Gastrocnemius medialis (tissue), 4 donors: ENCODE results near the gene PEMT. TPM values are rescaled to one million over a fixed set of nuclear protein-coding genes. Genes with fewer than 3 reads are reported as not detected.

Experiments used
- ATAC-seq, 2 donors: fragments of 150-250 bp; one replicate each; pipeline ENCODE4 v1.9.1; 2016
- DNase-seq, 2 donors: peaks; one replicate each; pipeline ENCODE4 v3.0.0-alpha.2; 2019
- H3K27ac ChIP-seq, 4 donors: fragments of 200-600 bp; sonication (generic); 1 replicate in 1 of 4; 2 replicates in 3 of 4; pipeline ENCODE4 v1.5.1; 2016 to 2018; ENCODE audit warnings: mild to moderate bottlenecking in 2 of 4, moderate library complexity in 1 of 4
- H3K27me3 ChIP-seq, 3 donors: fragments of 200-600 bp; sonication (generic) in 2 of 3; 1 replicate in 1 of 3; 2 replicates in 2 of 3; pipeline versions ENCODE4 v1.5.1 to v1.6.0; 2016 to 2019; ENCODE audit warnings: mild to moderate bottlenecking in 1 of 3, moderate library complexity in 1 of 3
- H3K36me3 ChIP-seq, 2 donors: fragments of 200-600 bp; sonication (generic) in 1 of 2; one replicate each; pipeline ENCODE4 v1.5.1; 2017 to 2018
- H3K4me1 ChIP-seq, 2 donors: fragments of 200-600 bp; sonication (generic) in 1 of 2; one replicate each; pipeline ENCODE4 v1.5.1; 2016 to 2017; ENCODE audit warnings: mild to moderate bottlenecking in 2 of 2
- H3K4me3 ChIP-seq, 4 donors: fragments of 200-600 bp; sonication (generic) in 3 of 4; 1 replicate in 1 of 4; 2 replicates in 3 of 4; pipeline ENCODE4 v1.5.1; 2016 to 2019; ENCODE audit warnings: mild to moderate bottlenecking in 2 of 4
- H3K9me3 ChIP-seq, 3 donors: fragments of 200-600 bp; sonication (generic) in 2 of 3; 1 replicate in 1 of 3; 2 replicates in 2 of 3; pipeline ENCODE4 v1.5.1; 2016 to 2019
- POLR2A ChIP-seq, 2 donors: fragments of 450-650 bp; IDR thresholded peaks; one replicate each; pipeline ENCODE4 v1.6.1; 2017; ENCODE audit warnings: antibody characterized with exemption in 2 of 2, mild to moderate bottlenecking in 2 of 2, moderate library complexity in 2 of 2
- in situ Hi-C, 4 donors: fragments of 200-750 bp; cut with MboI; loops; one replicate each; pipeline versions ENCODE4 v1.15.0 to v1.8.0; 2017; ENCODE audit warnings: low sequenced_read_pairs in 4 of 4
- intact Hi-C: fragments of 100-400 bp; cut with DNase I; formaldehyde crosslinking; loops from one replicate; pipeline ENCODE4 v1.15.1; 2023; ENCODE audit warnings: low total_unique reads
- total RNA-seq, 4 donors: library from RNA; depleted of rRNA; stranded (reverse); fragments of >200 nt; gene quantifications; one replicate each; pipeline versions ENCODE4 v1.1.0 to v1.2.3, GENCODE V29; 2016
- TF ChIP-seq, protein P1 (sequence below), 5 experiments: fragments of 450-650 bp in 3 of 5; fragments of 200-600 bp in 2 of 5; sonication (generic) in 2 of 5; IDR thresholded peaks in 4 of 5; conservative IDR thresholded peaks in 1 of 5; 1 replicate in 4 of 5; 2 replicates in 1 of 5; pipeline ENCODE4 v1.5.1; 2016 to 2019; ENCODE audit warnings: antibody characterized with exemption in 5 of 5, mild to moderate bottlenecking in 3 of 5, moderate library complexity in 3 of 5

Gene PEMT
- total RNA-seq, 4 donors from 2014 or later: 32.8 to 48.2 (median 34.2) TPM

- DNase-seq: peak in 1 of 2 donors; percentile 77
- peaks cover 11 to 14% of the 10 kb centered on the region in 2 donors for H3K4me1 ChIP-seq
- TF ChIP-seq, protein P1, sequence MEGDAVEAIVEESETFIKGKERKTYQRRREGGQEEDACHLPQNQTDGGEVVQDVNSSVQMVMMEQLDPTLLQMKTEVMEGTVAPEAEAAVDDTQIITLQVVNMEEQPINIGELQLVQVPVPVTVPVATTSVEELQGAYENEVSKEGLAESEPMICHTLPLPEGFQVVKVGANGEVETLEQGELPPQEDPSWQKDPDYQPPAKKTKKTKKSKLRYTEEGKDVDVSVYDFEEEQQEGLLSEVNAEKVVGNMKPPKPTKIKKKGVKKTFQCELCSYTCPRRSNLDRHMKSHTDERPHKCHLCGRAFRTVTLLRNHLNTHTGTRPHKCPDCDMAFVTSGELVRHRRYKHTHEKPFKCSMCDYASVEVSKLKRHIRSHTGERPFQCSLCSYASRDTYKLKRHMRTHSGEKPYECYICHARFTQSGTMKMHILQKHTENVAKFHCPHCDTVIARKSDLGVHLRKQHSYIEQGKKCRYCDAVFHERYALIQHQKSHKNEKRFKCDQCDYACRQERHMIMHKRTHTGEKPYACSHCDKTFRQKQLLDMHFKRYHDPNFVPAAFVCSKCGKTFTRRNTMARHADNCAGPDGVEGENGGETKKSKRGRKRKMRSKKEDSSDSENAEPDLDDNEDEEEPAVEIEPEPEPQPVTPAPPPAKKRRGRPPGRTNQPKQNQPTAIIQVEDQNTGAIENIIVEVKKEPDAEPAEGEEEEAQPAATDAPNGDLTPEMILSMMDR (IDR thresholded peaks at IDR 0.05 in 4 of 5, conservative IDR thresholded peaks at IDR 0.05 in 1 of 5): no peak
- TF ChIP-seq POLR2A (IDR thresholded peaks at IDR 0.05): no peak
- no peak overlapping the region for H3K4me3 ChIP-seq
- in situ Hi-C loops (loop anchor here in 1 of 4 donors (10.0 kb wide), 1 partner anchor 152 kb away; no protein-coding TSS in a partner anchor), intact Hi-C loops (no loop called here)
- no peaks in the 10 kb centered on the region for H3K36me3 ChIP-seq
- no peaks in the 10 kb centered on the region for H3K27me3 ChIP-seq
- H3K9me3 ChIP-seq: no peaks in the 10 kb centered on the region
- ATAC-seq: peak; percentile 26 to 65
- peak overlapping the region; percentile 27 to 64 (median 54) for H3K27ac ChIP-seq
These were observed 84.5 kb downstream of the PEMT start for GRCh38 chr17:17506893-17507464.

- no peak for DNase-seq
- in situ Hi-C loops: loop anchor here in 1 of 4 donors (10.0 kb wide), 1 partner anchor 151 kb away; no protein-coding TSS in a partner anchor
- no peak for TF ChIP-seq POLR2A (IDR thresholded peaks at IDR 0.05)
- TF ChIP-seq, protein P1 (IDR thresholded peaks at IDR 0.05 in 4 of 5, conservative IDR thresholded peaks at IDR 0.05 in 1 of 5): no peak
- Histone ChIP-seq H3K4me3 (no peak overlapping the region), H3K27me3 (no peaks in the 10 kb centered on the region), H3K27ac (peak overlapping the region; percentile 27 to 64 (median 54)), H3K36me3 (no peaks in the 10 kb centered on the region), H3K4me1 (peaks cover 11 to 14% of the 10 kb centered on the region in 2 donors), H3K9me3 (no peaks in the 10 kb centered on the region)
- intact Hi-C loops: no loop called here
- ATAC-seq: no peak
These were observed 85.2 kb downstream of the PEMT start for GRCh38 chr17:17506181-17506741.

DNA sequence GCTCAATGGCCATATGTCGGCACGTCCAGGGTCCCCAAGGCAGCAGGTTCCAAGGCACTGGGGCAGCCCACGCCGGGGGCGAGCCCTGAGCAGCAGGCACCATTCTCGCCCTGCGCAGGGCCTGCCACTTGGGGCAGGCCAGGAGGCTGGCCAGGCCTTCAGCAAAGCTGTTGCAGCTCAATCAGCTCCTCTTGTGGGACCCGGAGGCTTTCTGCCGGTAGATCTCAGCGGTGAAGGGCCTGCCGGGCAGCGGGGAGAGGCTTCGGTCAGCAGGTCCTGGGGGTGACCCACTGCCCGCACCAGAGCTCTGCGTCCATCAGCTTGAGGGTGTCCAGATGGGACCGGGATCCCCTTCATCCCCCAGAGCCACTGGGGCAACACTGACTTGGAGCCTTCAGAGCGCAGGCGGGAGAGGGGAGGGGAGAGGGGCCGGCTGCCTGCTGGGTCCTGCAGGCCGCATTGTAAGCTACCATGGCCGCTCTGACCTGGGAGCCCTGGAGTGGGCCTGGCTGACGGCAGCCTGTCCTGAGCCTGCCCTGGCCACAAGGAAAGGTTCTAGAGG is 85.8 kb downstream of the PEMT start:
- in situ Hi-C loops: loop anchor here in 1 of 4 donors (10.0 kb wide), 1 partner anchor 151 kb away; no protein-coding TSS in a partner anchor

DNA sequence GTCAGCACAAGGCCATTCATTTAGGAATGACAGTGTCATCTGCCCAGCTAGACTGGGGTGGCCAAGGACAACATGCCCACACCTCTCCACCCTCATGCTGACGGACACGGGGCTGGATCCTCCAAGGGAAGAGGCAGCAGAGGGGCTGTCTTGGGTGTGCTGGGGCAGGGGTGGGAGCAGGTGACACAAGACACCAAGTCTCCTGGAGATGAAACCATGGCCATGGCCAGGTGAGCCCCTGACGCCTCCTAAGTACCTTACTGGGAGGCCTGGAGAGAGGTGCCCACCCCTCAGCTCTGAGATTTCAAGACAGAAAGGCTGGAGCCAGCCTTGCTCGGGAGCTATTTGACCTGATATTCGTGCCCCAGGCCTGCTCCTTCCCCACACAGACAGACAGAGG is 86.4 kb downstream of the PEMT start:
- DNase-seq (no peak), ATAC-seq (no peak)
- H3K36me3 ChIP-seq: no peaks in the 10 kb centered on the region
- no peaks in the 10 kb centered on the region for H3K27me3 ChIP-seq
- H3K27ac ChIP-seq: no peak overlapping the region
- in situ Hi-C loops: loop anchor here in 1 of 4 donors (10.0 kb wide), 1 partner anchor 150 kb away; no protein-coding TSS in a partner anchor
- TF ChIP-seq, protein P1 (IDR thresholded peaks at IDR 0.05 in 4 of 5, conservative IDR thresholded peaks at IDR 0.05 in 1 of 5): no peak
- no peak for TF ChIP-seq POLR2A (IDR thresholded peaks at IDR 0.05)
- H3K9me3 ChIP-seq: no peaks in the 10 kb centered on the region
- H3K4me1 ChIP-seq: peaks cover 11 to 14% of the 10 kb centered on the region in 2 donors
- no peak overlapping the region for H3K4me3 ChIP-seq
- intact Hi-C loops: no loop called here

More for the DNA sequence above, 85.8 kb downstream of the PEMT start:
- TF ChIP-seq POLR2A (IDR thresholded peaks at IDR 0.05): no peak
- TF ChIP-seq, protein P1 (IDR thresholded peaks at IDR 0.05 in 4 of 5, conservative IDR thresholded peaks at IDR 0.05 in 1 of 5): no peak
- Histone ChIP-seq H3K9me3 (no peaks in the 10 kb centered on the region), H3K36me3 (no peaks in the 10 kb centered on the region), H3K4me1 (peaks cover 11 to 14% of the 10 kb centered on the region in 2 donors), H3K27ac (peak overlapping the region in 3 of 4 donors; percentile 27 to 64 (median 55)), H3K4me3 (no peak overlapping the region), H3K27me3 (no peaks in the 10 kb centered on the region)
- DNase-seq: no peak
- intact Hi-C loops: no loop called here
- ATAC-seq: no peak
